ENCODE results near the gene NRXN3. TPM values are rescaled to one million over a fixed set of nuclear protein-coding genes. Genes with fewer than 3 reads are reported as not detected.

The NRXN3 gene
- total and polyA plus RNA-seq, 2 experiments from 2014 or later: 0.69 to 1.5 TPM

GRCh38 chr14:79256380-79256779, 1086.2 kb downstream of the NRXN3 start:
- no peaks in the 10 kb centered on the region for H3K9me3 ChIP-seq (ENCODE audit: low read depth)
- no peak for DNase-seq (ENCODE audit: low read depth in 1 of 2, low spot score in 1 of 2)

GRCh38 chr14:79260406-79260805, 1090.2 kb downstream of the NRXN3 start:
- H3K27me3 ChIP-seq: no peaks in the 10 kb centered on the region
- H3K4me1 ChIP-seq (ENCODE audit: low read depth): no peaks in the 10 kb centered on the region
- DNase-seq (ENCODE audit: low read depth in 1 of 2, low spot score in 1 of 2): no peak
- no peak overlapping the region for H3K4me3 ChIP-seq
- TF ChIP-seq CTCF (IDR thresholded peaks at IDR 0.05; ENCODE audit: low read depth, low read length): no peak
- H3K36me3 ChIP-seq: no peaks in the 10 kb centered on the region
- no peaks in the 10 kb centered on the region for H3K9me3 ChIP-seq (ENCODE audit: low read depth)
- H3K27ac ChIP-seq: no peak overlapping the region

More at GRCh38 chr14:79256380-79256779, 1086.2 kb downstream of the NRXN3 start:
- Histone ChIP-seq H3K36me3 (no peaks in the 10 kb centered on the region), H3K4me1 (ENCODE audit: low read depth) (no peaks in the 10 kb centered on the region), H3K27me3 (no peaks in the 10 kb centered on the region), H3K27ac (no peak overlapping the region), H3K4me3 (no peak overlapping the region)
- TF ChIP-seq CTCF (IDR thresholded peaks at IDR 0.05; ENCODE audit: low read depth, low read length): no peak

GRCh38 chr14:79265366-79265946, 1095.3 kb downstream of the NRXN3 start:
- no peak overlapping the region for H3K4me3 ChIP-seq
- DNase-seq (ENCODE audit: low read depth in 1 of 2, low spot score in 1 of 2): no peak
- no peaks in the 10 kb centered on the region for H3K36me3 ChIP-seq
- no peaks in the 10 kb centered on the region for H3K9me3 ChIP-seq (ENCODE audit: low read depth)
- no peaks in the 10 kb centered on the region for H3K4me1 ChIP-seq (ENCODE audit: low read depth)
- H3K27me3 ChIP-seq: no peaks in the 10 kb centered on the region
- H3K27ac ChIP-seq: no peak overlapping the region
- TF ChIP-seq CTCF (IDR thresholded peaks at IDR 0.05; ENCODE audit: low read depth, low read length): no peak

- no peaks in the 10 kb centered on the region for H3K36me3 ChIP-seq
- H3K4me3 ChIP-seq: no peak overlapping the region
- H3K27me3 ChIP-seq: peaks cover 3% of the 10 kb centered on the region
- no peak overlapping the region for H3K27ac ChIP-seq
- no peak for TF ChIP-seq CTCF (IDR thresholded peaks at IDR 0.05; ENCODE audit: low read depth, low read length)
- H3K9me3 ChIP-seq (ENCODE audit: low read depth): no peaks in the 10 kb centered on the region
- DNase-seq (ENCODE audit: low read depth in 1 of 2, low spot score in 1 of 2): no peak
- H3K4me1 ChIP-seq (ENCODE audit: low read depth): no peaks in the 10 kb centered on the region
Observed at GRCh38 chr14:79270361-79270760, 1100.2 kb downstream of the NRXN3 start.

GRCh38 chr14:79271122-79271521, 1100.9 kb downstream of the NRXN3 start:
- Histone ChIP-seq H3K27ac (no peak overlapping the region), H3K9me3 (ENCODE audit: low read depth) (no peaks in the 10 kb centered on the region), H3K36me3 (no peaks in the 10 kb centered on the region), H3K4me3 (no peak overlapping the region), H3K27me3 (peaks cover 6% of the 10 kb centered on the region), H3K4me1 (ENCODE audit: low read depth) (no peaks in the 10 kb centered on the region)
- no peak for DNase-seq (ENCODE audit: low read depth in 1 of 2, low spot score in 1 of 2)
- TF ChIP-seq CTCF (IDR thresholded peaks at IDR 0.05; ENCODE audit: low read depth, low read length): no peak

Data from cardiac muscle cell (in vitro differentiated cells and primary cell).